CD4-positive, alpha-beta T cell (primary cell): ENCODE measurements around the gene RRP1B. TPM values are rescaled to one million over a fixed set of nuclear protein-coding genes. Genes with fewer than 3 reads are reported as not detected.
"Not testable (repeated sequence)": the region's sequence is repeated elsewhere in the genome, so short reads cannot be mapped to it uniquely, and the experiment has no call there.

Source experiments
- ATAC-seq: fragments of 200-7000 bp; cut with Tn5 transposase; one replicate; pipeline ENCODE4 v1.10.0; 2022; ENCODE audit warnings: mild to moderate bottlenecking; ENCODE audit not compliant: poor library complexity
- CTCF ChIA-PET: fragments of 350-600 bp; sonication (Branson Sonifier 250); formaldehyde crosslinking; loops from one replicate; lab custom pipeline; 2021; ENCODE audit warnings: antibody characterized with exemption, inconsistent platforms; lab: Charles Lee
- POLR2A ChIA-PET: fragments of 350-600 bp; sonication (Branson Sonifier 250); formaldehyde crosslinking; loops from one replicate; lab custom pipeline; 2021; ENCODE audit warnings: antibody characterized with exemption, inconsistent platforms; lab: Charles Lee
- DNase-seq, 14 experiments: peaks; one replicate each; pipeline ENCODE4 v3.0.0-alpha.2; 2013 to 2020; ENCODE audit warnings: mixed read lengths in 2 of 14
- H3K27ac ChIP-seq, 2 donors: one replicate each; pipeline versions ENCODE4 v1.5.1 to v1.7.0; 2013; ENCODE audit warnings: low read length in 2 of 2, low read depth in 1 of 2, mild to moderate bottlenecking in 1 of 2
- H3K27me3 ChIP-seq, 2 experiments: 1 replicate in 1 of 2; 2 replicates in 1 of 2; pipeline versions ENCODE4 v1.6.1 to v1.7.0; 2013; ENCODE audit warnings: low read length in 2 of 2, control low read depth in 1 of 2, mild to moderate bottlenecking in 1 of 2, moderate library complexity in 1 of 2; ENCODE audit not compliant: insufficient read depth in 2 of 2, control insufficient read depth in 1 of 2
- H3K36me3 ChIP-seq: one replicate; pipeline ENCODE4 v1.6.1; 2013; ENCODE audit warnings: low read length, control low read depth; ENCODE audit not compliant: insufficient read depth
- H3K4me1 ChIP-seq: one replicate; pipeline ENCODE4 v1.6.1; 2013; ENCODE audit warnings: low read length, control low read depth; ENCODE audit not compliant: insufficient read depth
- H3K4me3 ChIP-seq: one replicate; pipeline ENCODE4 v1.5.1; 2013; ENCODE audit warnings: mild to moderate bottlenecking, low read length, moderate library complexity
- H3K9me3 ChIP-seq, 2 experiments: 1 replicate in 1 of 2; 2 replicates in 1 of 2; pipeline versions ENCODE4 v1.6.1 to v1.7.0; 2013; ENCODE audit warnings: low read length in 2 of 2, mild to moderate bottlenecking in 2 of 2, control low read depth in 1 of 2, moderate library complexity in 1 of 2; ENCODE audit not compliant: control insufficient read depth in 1 of 2, insufficient read depth in 1 of 2
- H3K27ac Mint-ChIP-seq: one replicate; pipeline ENCODE4 v1.8.0; 2020; ENCODE audit warnings: mixed read lengths
- H3K27me3 Mint-ChIP-seq: one replicate; pipeline ENCODE4 v1.8.0; 2021; ENCODE audit warnings: mixed read lengths
- H3K36me3 Mint-ChIP-seq: one replicate; pipeline ENCODE4 v1.8.0; 2021; ENCODE audit warnings: low read depth, mixed read lengths
- H3K4me1 Mint-ChIP-seq: one replicate; pipeline ENCODE4 v1.8.0; 2021; ENCODE audit warnings: low read depth, mixed read lengths
- H3K4me3 Mint-ChIP-seq: one replicate; pipeline ENCODE4 v1.8.0; 2020; ENCODE audit warnings: mild to moderate bottlenecking, mixed read lengths
- H3K9me3 Mint-ChIP-seq: one replicate; pipeline ENCODE4 v1.8.0; 2020; ENCODE audit warnings: mixed read lengths
- CTCF ChIP-seq: fragments of 200-600 bp; IDR thresholded peaks from one replicate; pipeline ENCODE4 v1.8.0; 2022; ENCODE audit warnings: antibody characterized with exemption, mild to moderate bottlenecking
- intact Hi-C, 2 experiments: fragments of 100-400 bp; cut with DNase I in 1 of 2; cut with micrococcal nuclease in 1 of 2; formaldehyde crosslinking; loops; one replicate each; pipeline versions ENCODE4 v1.15.1 to v1.9.0; 2023 to 2025; cut with DNase I, micrococcal nuclease
- total RNA-seq, 174 experiments: library from RNA in 2 of 174; stranded (reverse) in 2 of 174; gene quantifications; one replicate each; pipeline ENCODE4 v1.2.3 and lab custom pipeline; 2021 to 2026

RRP1B gene
- total RNA-seq, 2 experiments from 2014 or later = 18.6 to 19.2 TPM

- CTCF ChIA-PET = no interaction called here
- no peaks in the 10 kb centered on the region for H3K36me3 Mint-ChIP-seq
- no peak for TF ChIP-seq CTCF
Measured at GRCh38 chr21:43648171-43648570, 11.2 kb upstream of the RRP1B start.

GRCh38 chr21:43651926-43652325, 7.4 kb upstream of the RRP1B start:
- H3K27ac Mint-ChIP-seq, POLR2A ChIA-PET, H3K27me3 Mint-ChIP-seq, H3K4me3 ChIP-seq, H3K4me1 ChIP-seq, H3K27me3 ChIP-seq, intact Hi-C loops, H3K36me3 Mint-ChIP-seq, CTCF ChIA-PET, ATAC-seq, H3K4me1 Mint-ChIP-seq, H3K9me3 Mint-ChIP-seq, H3K9me3 ChIP-seq, H3K4me3 Mint-ChIP-seq, H3K27ac ChIP-seq, DNase-seq, H3K36me3 ChIP-seq: not testable (repeated sequence)

More at GRCh38 chr21:43648171-43648570, 11.2 kb upstream of the RRP1B start:
- POLR2A ChIA-PET = no interaction called here
- Histone ChIP-seq H3K4me3 (no peak overlapping the region), H3K27me3 (no peaks in the 10 kb centered on the region), H3K27ac (no peak overlapping the region), H3K4me1 (peaks cover 3% of the 10 kb centered on the region), H3K9me3 (no peaks in the 10 kb centered on the region), H3K36me3 (no peaks in the 10 kb centered on the region)
- Mint-ChIP-seq H3K27me3 (no peaks in the 10 kb centered on the region), H3K4me3 (no peak overlapping the region), H3K4me1 (peaks cover 18% of the 10 kb centered on the region), H3K9me3 (no peaks in the 10 kb centered on the region), H3K27ac (no peak overlapping the region)
- DNase-seq (no peak), ATAC-seq (no peak)
- intact Hi-C loops = loop anchor here in 1 of 2 experiments (5.0 kb wide), 1 partner anchor 726 kb away; no protein-coding TSS in a partner anchor

- H3K36me3 ChIP-seq = no peaks in the 10 kb centered on the region
- POLR2A ChIA-PET = no interaction called here
- no peak overlapping the region for H3K4me3 ChIP-seq
- ATAC-seq (no peak), DNase-seq (no peak)
- Mint-ChIP-seq H3K4me3 (no peak overlapping the region), H3K27ac (no peak overlapping the region), H3K36me3 (no peaks in the 10 kb centered on the region), H3K27me3 (no peaks in the 10 kb centered on the region), H3K9me3 (no peaks in the 10 kb centered on the region), H3K4me1 (no peaks in the 10 kb centered on the region)
- no peaks in the 10 kb centered on the region for H3K9me3 ChIP-seq
- no peaks in the 10 kb centered on the region for H3K27me3 ChIP-seq
- H3K4me1 ChIP-seq = peaks cover 4% of the 10 kb centered on the region
- CTCF ChIA-PET = no interaction called here
- H3K27ac ChIP-seq = no peak overlapping the region
- intact Hi-C loops = no loop called here
- TF ChIP-seq CTCF = no peak
Measured at GRCh38 chr21:43652616-43653015, 6.7 kb upstream of the RRP1B start.

GRCh38 chr21:43653626-43654025, 5.7 kb upstream of the RRP1B start:
- no peak for TF ChIP-seq CTCF
- Mint-ChIP-seq H3K9me3 (no peaks in the 10 kb centered on the region), H3K27ac (no peak overlapping the region), H3K4me1 (no peaks in the 10 kb centered on the region), H3K27me3 (no peaks in the 10 kb centered on the region), H3K4me3 (no peak overlapping the region), H3K36me3 (no peaks in the 10 kb centered on the region)
- no peaks in the 10 kb centered on the region for H3K27me3 ChIP-seq
- no peak overlapping the region for H3K27ac ChIP-seq
- ATAC-seq (no peak), DNase-seq (no peak)
- no peak overlapping the region for H3K4me3 ChIP-seq
- peaks cover 11% of the 10 kb centered on the region for H3K4me1 ChIP-seq
- POLR2A ChIA-PET = no interaction called here
- no peaks in the 10 kb centered on the region for H3K36me3 ChIP-seq
- CTCF ChIA-PET = no interaction called here
- H3K9me3 ChIP-seq = no peaks in the 10 kb centered on the region
- intact Hi-C loops = no loop called here
